Measurements from ENCODE around the gene RALBP1.

The RALBP1 gene

DNA sequence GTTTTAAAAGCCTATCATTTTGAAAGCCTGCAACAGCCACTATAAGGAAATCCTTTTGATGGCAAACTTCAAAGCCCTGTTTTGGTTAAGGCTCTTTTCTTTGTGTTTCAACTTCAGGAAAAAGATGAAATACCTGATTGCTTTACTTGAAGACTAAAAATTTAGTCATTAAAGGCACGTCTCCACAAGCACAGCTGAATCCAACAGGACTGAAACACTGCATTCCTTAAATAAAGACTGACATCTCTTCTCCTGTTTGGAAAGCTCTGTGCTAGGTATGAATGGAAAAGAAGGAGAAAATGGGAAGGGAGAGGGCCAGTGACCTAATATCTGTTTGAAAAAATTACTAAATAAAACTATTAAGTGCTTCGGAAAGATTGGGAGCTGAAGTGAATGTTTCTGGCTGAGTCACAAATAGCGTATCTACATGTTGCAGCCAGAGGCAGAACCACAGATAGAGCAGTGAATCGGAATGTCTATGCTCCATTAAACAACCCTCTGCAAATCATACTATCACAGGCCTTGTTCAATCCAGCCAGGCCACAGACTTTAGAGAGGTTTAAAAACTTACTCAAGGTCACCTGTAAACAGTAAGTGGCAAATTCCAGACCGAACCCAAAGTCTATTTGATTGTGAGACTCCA is 21.1 kb upstream of the RALBP1 start:
- in situ Hi-C loops (cut with MboI; ENCODE audit: low sequenced_read_pairs, unreplicated experiment): no loop called here
- TF ChIP-seq, protein P1, sequence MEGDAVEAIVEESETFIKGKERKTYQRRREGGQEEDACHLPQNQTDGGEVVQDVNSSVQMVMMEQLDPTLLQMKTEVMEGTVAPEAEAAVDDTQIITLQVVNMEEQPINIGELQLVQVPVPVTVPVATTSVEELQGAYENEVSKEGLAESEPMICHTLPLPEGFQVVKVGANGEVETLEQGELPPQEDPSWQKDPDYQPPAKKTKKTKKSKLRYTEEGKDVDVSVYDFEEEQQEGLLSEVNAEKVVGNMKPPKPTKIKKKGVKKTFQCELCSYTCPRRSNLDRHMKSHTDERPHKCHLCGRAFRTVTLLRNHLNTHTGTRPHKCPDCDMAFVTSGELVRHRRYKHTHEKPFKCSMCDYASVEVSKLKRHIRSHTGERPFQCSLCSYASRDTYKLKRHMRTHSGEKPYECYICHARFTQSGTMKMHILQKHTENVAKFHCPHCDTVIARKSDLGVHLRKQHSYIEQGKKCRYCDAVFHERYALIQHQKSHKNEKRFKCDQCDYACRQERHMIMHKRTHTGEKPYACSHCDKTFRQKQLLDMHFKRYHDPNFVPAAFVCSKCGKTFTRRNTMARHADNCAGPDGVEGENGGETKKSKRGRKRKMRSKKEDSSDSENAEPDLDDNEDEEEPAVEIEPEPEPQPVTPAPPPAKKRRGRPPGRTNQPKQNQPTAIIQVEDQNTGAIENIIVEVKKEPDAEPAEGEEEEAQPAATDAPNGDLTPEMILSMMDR (IDR thresholded peaks at IDR 0.05; ENCODE audit: borderline replicate concordance, control extremely low read depth, extremely low read depth, insufficient read depth, missing control alignments): no peak
- DNase-seq (ENCODE audit: low spot score): no peak

DNA sequence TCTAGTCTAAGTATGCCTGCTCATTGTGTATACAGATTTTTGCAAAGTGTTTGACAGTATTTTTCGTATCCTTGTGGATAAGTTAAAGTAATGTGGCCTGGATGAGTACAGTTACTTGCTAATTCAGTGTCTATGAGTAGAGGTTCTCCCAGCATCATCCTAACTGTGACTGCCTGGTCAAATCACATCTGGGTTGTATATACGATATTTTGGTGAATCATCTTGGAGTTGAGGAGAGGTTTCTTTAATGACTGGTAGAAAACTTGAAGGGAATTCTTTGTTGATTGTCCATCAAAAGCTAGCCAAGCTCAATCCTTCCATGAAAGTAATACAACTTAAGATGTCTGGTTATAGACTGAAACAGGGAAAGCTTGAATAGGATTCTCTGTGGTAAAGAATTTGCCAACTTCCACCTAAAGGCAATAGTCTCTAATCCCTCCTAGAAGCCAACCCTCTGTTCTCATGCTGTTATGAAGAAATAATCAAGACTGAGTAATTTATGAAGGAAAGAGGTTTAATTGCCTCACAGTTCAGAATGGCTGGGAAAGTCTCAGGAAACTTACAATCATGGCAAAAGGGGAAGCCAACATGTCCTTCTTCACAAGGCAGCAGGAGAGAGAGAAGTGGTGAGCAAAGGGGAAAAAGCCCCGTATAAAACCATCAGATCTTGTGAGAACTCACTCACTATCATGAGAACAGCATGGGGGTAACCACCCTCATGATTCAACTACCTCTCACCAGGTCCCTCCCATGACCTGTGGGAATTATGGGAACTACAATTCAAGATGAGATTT is 19.4 kb upstream of the RALBP1 start:
- TF ChIP-seq, protein P1 (IDR thresholded peaks at IDR 0.05; ENCODE audit: borderline replicate concordance, control extremely low read depth, extremely low read depth, insufficient read depth, missing control alignments): no peak
- DNase-seq (ENCODE audit: low spot score): no peak
- in situ Hi-C loops (cut with MboI; ENCODE audit: low sequenced_read_pairs, unreplicated experiment): no loop called here

DNA sequence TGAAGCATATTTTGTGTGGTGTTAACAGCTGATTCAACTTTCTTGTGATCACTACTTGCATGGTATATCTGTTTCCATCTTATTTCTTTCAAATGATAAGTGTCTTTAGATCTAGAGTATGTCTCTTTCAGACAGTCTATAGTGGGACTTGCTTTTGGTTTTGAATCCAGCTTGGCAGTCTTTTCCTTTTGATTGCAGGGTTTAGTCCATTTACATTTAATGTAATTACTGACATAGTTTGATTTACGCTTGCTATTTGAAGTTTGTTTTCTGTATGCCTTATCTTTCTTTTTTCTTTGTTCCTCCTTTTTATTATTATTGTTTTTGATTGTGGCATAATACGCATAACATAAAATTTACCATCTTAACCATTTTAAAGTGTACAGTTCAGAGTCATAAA is 9.2 kb upstream of the RALBP1 start:
- DNase-seq (ENCODE audit: low spot score): no peak
- TF ChIP-seq, protein P1 (IDR thresholded peaks at IDR 0.05; ENCODE audit: borderline replicate concordance, control extremely low read depth, extremely low read depth, insufficient read depth, missing control alignments): no peak
- in situ Hi-C loops (cut with MboI; ENCODE audit: low sequenced_read_pairs, unreplicated experiment): no loop called here

- in situ Hi-C loops (cut with MboI; ENCODE audit: low sequenced_read_pairs, unreplicated experiment): no loop called here
- TF ChIP-seq, protein P1 (IDR thresholded peaks at IDR 0.05; ENCODE audit: borderline replicate concordance, control extremely low read depth, extremely low read depth, insufficient read depth, missing control alignments): no peak
- DNase-seq (ENCODE audit: low spot score): no peak
These were observed 8.5 kb upstream of the RALBP1 start for GRCh38 chr18:9466846-9467245.

DNA sequence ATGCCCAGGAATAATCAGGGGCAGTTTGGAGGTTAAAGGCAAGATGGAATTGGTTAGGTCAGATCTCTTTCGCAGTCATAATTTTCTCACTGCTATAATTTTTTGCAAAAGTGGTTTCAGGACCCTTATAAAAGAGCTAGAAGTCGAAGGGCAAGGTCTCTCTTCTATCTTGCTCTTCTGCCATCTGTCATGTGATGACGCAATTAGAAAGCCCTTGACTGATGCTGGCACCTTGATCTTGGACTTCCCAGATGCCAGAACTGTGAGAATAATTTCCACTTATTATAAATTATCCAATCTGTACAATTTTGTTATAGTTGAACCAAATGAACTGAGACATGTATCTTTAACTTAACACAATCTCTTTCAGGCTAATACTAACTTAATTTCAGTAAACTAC is 6.3 kb upstream of the RALBP1 start:
- TF ChIP-seq, protein P1 (IDR thresholded peaks at IDR 0.05; ENCODE audit: borderline replicate concordance, control extremely low read depth, extremely low read depth, insufficient read depth, missing control alignments): no peak
- no peak for DNase-seq (ENCODE audit: low spot score)
- in situ Hi-C loops (cut with MboI; ENCODE audit: low sequenced_read_pairs, unreplicated experiment): no loop called here

GRCh38 chr18:9469685-9470084 is 5.6 kb upstream of the RALBP1 start:
- DNase-seq (ENCODE audit: low spot score): no peak
- TF ChIP-seq, protein P1 (IDR thresholded peaks at IDR 0.05; ENCODE audit: borderline replicate concordance, control extremely low read depth, extremely low read depth, insufficient read depth, missing control alignments): no peak
- in situ Hi-C loops (cut with MboI; ENCODE audit: low sequenced_read_pairs, unreplicated experiment): no loop called here

Data from GM13976 (cell line).